Right cardiac atrium (tissue), 5 donors: Measurements from ENCODE around the gene RAB26. TPM values are rescaled to one million over a fixed set of nuclear protein-coding genes. Genes with fewer than 3 reads are reported as not detected.
A peak's percentile ranks its signal among the peaks of the same experiment; 100 is the strongest.

Source experiments
- ATAC-seq, 2 donors: fragments of 200-7000 bp; cut with Tn5 transposase; one replicate each; pipeline versions ENCODE4 v1.8.0 to v1.9.1; 2020; ENCODE audit warnings: moderate library complexity in 2 of 2, mild to moderate bottlenecking in 1 of 2
- DNase-seq, 3 donors: peaks; one replicate each; pipeline ENCODE4 v3.0.0-alpha.2; 2020
- H3K27ac ChIP-seq: one replicate; pipeline ENCODE4 v1.5.1; 2013; ENCODE audit warnings: mild to moderate bottlenecking, low read length, control low read depth, moderate library complexity
- H3K27me3 ChIP-seq: one replicate; pipeline ENCODE4 v1.6.1; 2013; ENCODE audit not compliant: control insufficient read depth, insufficient read depth
- H3K4me1 ChIP-seq: one replicate; pipeline ENCODE4 v1.6.1; 2013; ENCODE audit warnings: low read length; ENCODE audit not compliant: control insufficient read depth, insufficient read depth
- H3K4me3 ChIP-seq: one replicate; pipeline ENCODE4 v1.5.1; 2013; ENCODE audit warnings: low read length, control low read depth
- H3K9me3 ChIP-seq: one replicate; pipeline ENCODE4 v1.6.1; 2013; ENCODE audit warnings: low read length; ENCODE audit not compliant: control insufficient read depth
- WGBS: extraction: QIAGEN DNeasy Blood & Tissue Kit; methylation state at CpG from one replicate; pipeline ENCODE4 v1.1.7; 2013; 5-methylcytosine and 5-hydroxymethylcytosine counted together
- intact Hi-C, 4 donors: fragments of 100-400 bp; cut with DNase I; formaldehyde crosslinking; loops; one replicate each; pipeline versions ENCODE4 v1.11.0 to v1.14.0; 2022 to 2023
- polyA plus RNA-seq: library from polyadenylated mRNA; stranded (reverse); fragments of 200-250 nt; gene quantifications from one replicate; pipeline ENCODE4 v1.2.3, GENCODE V29; 2013
- total RNA-seq, 4 donors: library from RNA; stranded (reverse); fragmentation: NEBNext Ultra II Directional; extraction: Animal tissue kit (Norgen Biotek cat#: 25700); gene quantifications; one replicate each; pipeline ENCODE4 v1.2.1, GENCODE V29; 2021
- donor health status: healthy with polysubstance abuse.
- donor health status: DM: no; HTN: yes; CAD: no.
- donor health status: DM: no; HTN: no; CAD: no.
- donor health status: DM: no; HTN: yes; CAD: no; lungs with severe emphysema.
- donor health status: DM: yes; HTN: yes; CAD: no.

RAB26 gene
- total and polyA plus RNA-seq, 5 donors: 0.24 to 0.95 (median 0.88) TPM; not detected in 1

DNA sequence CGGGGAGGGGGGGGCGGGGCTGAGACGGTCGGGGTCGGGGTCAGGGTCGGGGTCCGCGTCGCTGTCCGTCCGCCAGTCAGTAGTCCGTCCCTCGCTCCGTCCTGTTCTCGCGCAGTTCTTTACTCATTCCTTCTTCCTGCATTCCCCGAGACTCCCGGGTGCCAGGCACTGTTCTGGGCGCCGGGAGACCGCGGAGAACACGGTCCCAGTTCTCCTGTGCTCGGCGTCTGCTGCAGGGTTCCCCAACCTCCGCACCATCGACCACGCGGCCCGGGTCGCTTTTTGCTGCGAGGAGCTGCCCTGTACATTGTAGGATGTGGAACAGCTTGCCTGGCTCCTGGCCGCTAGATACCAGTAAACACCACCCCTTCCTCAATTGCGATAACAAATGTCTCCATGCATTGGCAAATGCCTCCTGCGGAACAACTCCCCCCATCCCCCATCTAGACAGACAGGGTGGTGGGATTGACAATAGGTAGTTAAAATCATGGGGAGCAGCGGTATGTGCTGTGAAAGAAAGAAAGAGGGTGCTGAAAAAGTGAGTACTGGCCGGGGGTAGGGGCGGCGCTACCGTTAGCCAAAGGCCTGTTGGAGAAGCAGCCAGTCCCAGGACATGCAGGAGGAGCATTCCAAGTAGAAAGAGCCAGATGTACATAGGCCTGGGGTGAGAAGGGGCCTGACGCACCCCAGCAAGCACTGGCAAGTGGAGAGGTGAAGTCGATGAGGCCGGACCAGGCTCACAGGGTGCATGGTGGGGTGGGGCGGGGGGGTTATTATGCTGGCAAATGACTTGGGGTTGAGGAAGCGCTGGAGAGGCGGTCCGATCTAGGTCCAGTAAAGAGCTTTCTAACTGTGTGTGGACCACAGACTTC lies 7.8 kb downstream of the RAB26 start:
- WGBS: 6% methylated on average over 46 of the region's 47 CpGs
- intact Hi-C loops: loop anchor here in 1 of 4 donors (10.0 kb wide), 1 partner anchor 49 kb away; the partner anchor contains the start of gene MLST8
- H3K27me3 ChIP-seq: no peaks in the 10 kb centered on the region
- DNase-seq: peak in 1 of 3 donors; percentile 37
- ATAC-seq: no peak
- peak overlapping the region; percentile 6 for H3K27ac ChIP-seq
- H3K4me1 ChIP-seq: peaks cover 13% of the 10 kb centered on the region
- H3K4me3 ChIP-seq: peak overlapping the region; percentile 83
- H3K9me3 ChIP-seq: no peaks in the 10 kb centered on the region

DNA sequence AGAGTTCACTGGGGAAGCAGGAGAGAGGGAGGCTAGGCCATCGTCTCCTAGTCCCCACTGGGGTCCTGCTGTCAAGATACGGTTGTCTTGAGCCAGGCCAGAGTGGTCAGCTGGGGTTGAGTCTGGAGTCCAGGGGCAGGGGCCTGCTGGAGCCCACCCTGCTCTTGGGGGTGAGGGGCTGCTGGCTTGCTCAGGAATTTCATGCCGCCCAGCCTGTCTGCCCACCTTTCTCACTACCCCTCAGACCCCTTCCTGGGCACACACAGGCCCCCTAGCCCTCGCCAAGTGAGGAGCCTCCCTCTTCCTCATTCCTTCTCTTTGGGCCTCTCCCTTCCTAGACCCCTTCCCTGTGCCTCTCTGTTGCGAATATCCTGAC lies 8.4 kb downstream of the RAB26 start:
- H3K9me3 ChIP-seq: no peaks in the 10 kb centered on the region
- 64% methylated on average over 5 of the region's 5 CpGs for WGBS
- no peaks in the 10 kb centered on the region for H3K27me3 ChIP-seq
- ATAC-seq (no peak), DNase-seq (peak in 1 of 3 donors; percentile 18)
- H3K27ac ChIP-seq: no peak overlapping the region
- no peak overlapping the region for H3K4me3 ChIP-seq
- intact Hi-C loops: loop anchor here in 1 of 4 donors (10.0 kb wide), 1 partner anchor 48 kb away; the partner anchor contains the start of gene MLST8
- H3K4me1 ChIP-seq: peaks cover 13% of the 10 kb centered on the region

DNA sequence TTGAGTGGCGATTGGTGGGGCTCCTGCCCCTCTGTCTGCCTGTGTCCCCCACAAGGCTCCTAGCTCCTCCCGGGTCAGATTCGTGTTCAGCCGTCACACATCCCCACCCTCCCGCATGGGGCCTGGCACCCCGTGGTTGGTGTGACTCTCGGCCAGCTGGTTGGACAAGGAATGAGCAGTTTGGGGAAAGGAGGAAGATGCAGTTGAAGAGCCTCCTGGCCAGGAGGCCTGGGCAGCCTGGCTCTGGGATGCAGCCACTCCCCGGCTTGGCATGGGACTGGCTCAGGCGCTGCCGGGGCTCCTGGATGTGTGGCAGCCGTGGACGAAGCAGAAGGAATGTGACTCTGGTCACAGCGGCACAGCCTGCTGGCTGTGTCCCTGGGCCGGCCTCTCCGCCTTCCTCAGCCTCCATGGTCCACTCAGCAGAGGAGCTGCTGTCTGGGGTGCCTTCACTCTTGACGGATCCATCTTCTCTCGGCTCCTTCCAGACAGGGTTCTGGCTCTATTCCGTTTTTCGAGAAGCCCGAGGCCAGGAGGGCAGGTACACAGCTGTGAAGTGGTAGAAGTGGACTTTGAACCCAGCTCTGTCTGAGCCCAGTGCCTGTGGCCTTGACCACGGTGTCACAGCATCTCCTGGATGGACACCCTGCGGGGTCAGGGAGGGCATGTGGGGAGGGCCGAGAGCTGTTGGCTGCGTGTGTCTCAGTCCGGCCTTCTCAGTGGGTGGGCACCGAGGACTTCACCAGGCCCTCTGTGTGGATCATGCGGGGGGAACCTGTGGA lies 9.2 kb downstream of the RAB26 start:
- ATAC-seq: no peak
- H3K9me3 ChIP-seq: no peaks in the 10 kb centered on the region
- intact Hi-C loops: loop anchor here in 1 of 4 donors (10.0 kb wide), 1 partner anchor 47 kb away; the partner anchor contains the start of gene MLST8
- 84% methylated on average over 27 of the region's 27 CpGs for WGBS
- no peak overlapping the region for H3K27ac ChIP-seq
- H3K4me3 ChIP-seq: no peak overlapping the region
- H3K4me1 ChIP-seq: peaks cover 12% of the 10 kb centered on the region
- peak in 1 of 3 donors; percentile 25 for DNase-seq
- H3K27me3 ChIP-seq: no peaks in the 10 kb centered on the region

DNA sequence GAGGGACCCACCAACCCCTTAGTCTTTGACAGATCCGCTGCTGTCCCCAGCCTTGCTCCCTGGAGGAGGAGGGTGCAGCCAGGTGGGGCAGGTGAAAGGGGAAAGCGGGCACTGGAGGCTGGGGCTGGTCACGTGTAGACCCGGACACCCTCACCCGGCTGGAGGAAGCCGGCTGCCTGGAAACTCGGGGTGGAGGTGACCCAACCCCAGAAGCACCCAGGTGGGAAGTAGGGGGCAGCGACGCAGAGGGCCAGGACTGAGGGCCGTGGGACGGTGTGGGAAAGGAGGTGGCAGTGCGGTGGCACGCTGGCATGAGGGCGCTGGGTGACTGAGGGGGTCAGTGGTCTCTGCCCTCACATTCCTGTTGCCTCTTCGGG lies 9.8 kb downstream of the RAB26 start:
- no peak overlapping the region for H3K4me3 ChIP-seq

DNA sequence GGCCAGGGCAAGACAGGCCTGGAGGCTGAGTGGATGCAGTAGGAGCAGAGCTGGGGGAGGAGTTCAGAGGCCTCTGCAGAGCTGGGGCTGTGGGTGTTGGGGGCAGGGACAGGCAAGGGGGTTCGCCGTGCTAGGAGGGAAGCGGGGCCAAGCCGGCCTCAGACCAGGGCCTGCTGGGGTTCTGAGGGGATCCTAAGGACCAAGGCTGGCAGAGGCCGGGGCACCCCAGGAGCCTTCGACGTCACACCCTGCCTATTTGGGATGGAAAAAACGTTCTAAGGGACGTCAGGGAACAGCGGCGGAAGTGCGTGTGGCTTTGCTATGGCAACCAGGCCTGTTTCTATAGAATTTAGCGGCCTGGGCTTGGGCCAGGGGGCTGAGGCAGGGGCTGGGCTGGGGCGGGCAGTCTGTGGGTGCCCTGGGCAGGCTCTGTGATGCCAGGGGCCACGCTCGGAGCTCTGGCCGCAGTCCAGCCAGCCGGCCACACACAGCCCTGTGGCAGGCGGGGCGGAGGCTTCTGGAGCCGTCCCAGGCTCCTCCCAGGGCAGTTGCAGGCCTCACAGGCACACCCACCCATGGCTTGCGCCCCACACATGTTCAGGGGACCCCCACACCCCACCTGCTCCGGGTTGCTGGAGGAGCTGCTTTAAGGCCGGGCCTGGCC lies 10.9 kb downstream of the RAB26 start:
- Histone ChIP-seq H3K27me3 (no peaks in the 10 kb centered on the region), H3K4me1 (peaks cover 2% of the 10 kb centered on the region), H3K9me3 (no peaks in the 10 kb centered on the region), H3K27ac (no peak overlapping the region), H3K4me3 (no peak overlapping the region)
- intact Hi-C loops: loop anchor here in 1 of 4 donors (10.0 kb wide), 1 partner anchor 45 kb away; the partner anchor contains the start of gene MLST8
- peak in 1 of 2 donors; percentile 28 for ATAC-seq
- 58% methylated on average over 24 of the region's 24 CpGs for WGBS
- peak; percentile 69 to 88 (median 85) for DNase-seq

More for the DNA sequence above, 9.8 kb downstream of the RAB26 start:
- 86% methylated on average over 15 of the region's 15 CpGs for WGBS
- DNase-seq (peak in 1 of 3 donors; percentile 20), ATAC-seq (no peak)
- intact Hi-C loops: loop anchor here in 1 of 4 donors (10.0 kb wide), 1 partner anchor 47 kb away; the partner anchor contains the start of gene MLST8
- H3K27me3 ChIP-seq: no peaks in the 10 kb centered on the region
- peaks cover 7% of the 10 kb centered on the region for H3K4me1 ChIP-seq
- H3K27ac ChIP-seq: no peak overlapping the region
- no peaks in the 10 kb centered on the region for H3K9me3 ChIP-seq

DNA sequence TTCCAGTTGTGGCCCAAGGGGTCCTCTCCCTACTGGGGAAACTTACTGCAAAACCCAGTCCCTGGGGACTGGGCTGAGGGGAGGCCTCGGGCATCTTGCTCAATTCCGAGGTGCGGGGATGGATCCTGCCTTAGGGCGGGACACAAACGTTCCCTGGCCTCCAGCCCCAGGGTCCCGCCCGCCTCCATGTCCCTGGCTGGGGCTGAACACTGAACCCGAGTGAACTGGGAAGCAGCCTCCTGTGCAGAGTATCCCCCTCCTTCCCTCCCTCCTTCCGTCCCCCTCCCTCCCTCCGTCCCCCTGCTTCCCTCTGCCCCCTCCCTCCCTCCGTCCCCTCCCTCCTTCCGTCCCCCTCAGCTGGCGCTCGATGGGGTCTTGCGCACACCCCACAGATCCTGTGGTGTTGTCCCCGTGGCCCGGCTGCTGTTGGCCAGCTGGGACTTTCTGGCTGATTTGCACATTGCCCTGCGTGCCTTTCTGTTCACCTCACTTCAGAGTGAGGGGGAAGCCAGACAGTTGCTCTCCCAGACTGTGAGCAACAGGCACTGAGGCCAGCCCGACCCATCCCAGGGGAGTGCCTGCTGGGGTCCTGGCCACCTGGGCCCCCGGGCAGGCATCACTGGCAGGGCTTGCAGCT lies 12.6 kb downstream of the RAB26 start:
- 50% methylated on average over 20 of the region's 20 CpGs for WGBS
- intact Hi-C loops: no loop called here
- no peaks in the 10 kb centered on the region for H3K27me3 ChIP-seq
- H3K27ac ChIP-seq: peak overlapping the region; percentile 32
- peak; percentile 34 to 39 for ATAC-seq
- no peak overlapping the region for H3K4me3 ChIP-seq
- DNase-seq: peak; percentile 76 to 88 (median 85)
- H3K9me3 ChIP-seq: no peaks in the 10 kb centered on the region
- H3K4me1 ChIP-seq: peaks cover 2% of the 10 kb centered on the region

DNA sequence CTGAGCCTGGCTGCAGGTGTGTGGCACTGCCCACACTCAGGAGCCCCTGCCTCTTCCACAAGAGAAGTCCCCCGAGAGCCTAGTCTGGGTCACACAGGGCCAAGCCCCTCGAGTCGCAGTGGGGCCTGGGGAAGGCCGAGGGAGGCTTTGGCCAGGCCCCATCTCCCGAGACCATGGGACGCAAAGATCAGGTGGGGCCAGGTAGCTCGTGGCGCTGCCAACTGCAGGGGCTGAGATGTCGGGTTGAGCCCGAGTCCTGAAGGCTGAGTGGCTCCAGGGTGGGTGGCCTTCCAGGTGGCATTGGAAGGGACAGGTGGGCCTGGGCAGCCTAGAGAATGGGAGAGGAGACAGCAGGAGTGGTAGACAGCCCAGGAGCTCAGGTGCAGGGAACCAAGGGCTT lies 13.5 kb downstream of the RAB26 start:
- H3K4me1 ChIP-seq: peaks cover 2% of the 10 kb centered on the region
- H3K27me3 ChIP-seq: no peaks in the 10 kb centered on the region
- ATAC-seq (no peak), DNase-seq (peak in 1 of 3 donors; percentile 23)
- no peak overlapping the region for H3K4me3 ChIP-seq
- WGBS: 93% methylated on average over 10 of the region's 10 CpGs
- intact Hi-C loops: no loop called here
- no peaks in the 10 kb centered on the region for H3K9me3 ChIP-seq
- no peak overlapping the region for H3K27ac ChIP-seq

DNA sequence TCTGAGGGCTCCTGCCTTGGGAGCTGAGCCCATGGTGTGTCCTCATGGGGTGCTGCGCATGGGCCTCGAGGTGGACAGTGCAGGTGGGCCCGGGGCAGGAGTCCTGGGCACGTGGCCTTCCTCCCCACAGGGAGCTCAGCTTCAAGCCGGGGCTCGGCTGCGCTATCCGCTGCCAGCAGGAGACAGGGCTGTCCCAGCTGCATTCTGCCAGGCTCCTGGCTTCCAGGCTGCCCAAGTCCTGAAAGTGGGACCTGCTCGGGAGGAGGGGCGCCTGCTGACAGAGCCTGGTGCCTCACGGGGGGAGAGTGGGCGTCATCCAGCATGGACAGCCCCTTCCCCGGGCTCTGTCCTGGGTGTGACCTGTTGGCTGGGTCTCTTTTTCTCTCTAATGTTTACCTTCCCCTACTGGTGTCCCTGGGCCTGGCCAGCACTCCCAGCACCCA lies 14.3 kb downstream of the RAB26 start:
- no peak overlapping the region for H3K27ac ChIP-seq
- no peaks in the 10 kb centered on the region for H3K9me3 ChIP-seq

DNA sequence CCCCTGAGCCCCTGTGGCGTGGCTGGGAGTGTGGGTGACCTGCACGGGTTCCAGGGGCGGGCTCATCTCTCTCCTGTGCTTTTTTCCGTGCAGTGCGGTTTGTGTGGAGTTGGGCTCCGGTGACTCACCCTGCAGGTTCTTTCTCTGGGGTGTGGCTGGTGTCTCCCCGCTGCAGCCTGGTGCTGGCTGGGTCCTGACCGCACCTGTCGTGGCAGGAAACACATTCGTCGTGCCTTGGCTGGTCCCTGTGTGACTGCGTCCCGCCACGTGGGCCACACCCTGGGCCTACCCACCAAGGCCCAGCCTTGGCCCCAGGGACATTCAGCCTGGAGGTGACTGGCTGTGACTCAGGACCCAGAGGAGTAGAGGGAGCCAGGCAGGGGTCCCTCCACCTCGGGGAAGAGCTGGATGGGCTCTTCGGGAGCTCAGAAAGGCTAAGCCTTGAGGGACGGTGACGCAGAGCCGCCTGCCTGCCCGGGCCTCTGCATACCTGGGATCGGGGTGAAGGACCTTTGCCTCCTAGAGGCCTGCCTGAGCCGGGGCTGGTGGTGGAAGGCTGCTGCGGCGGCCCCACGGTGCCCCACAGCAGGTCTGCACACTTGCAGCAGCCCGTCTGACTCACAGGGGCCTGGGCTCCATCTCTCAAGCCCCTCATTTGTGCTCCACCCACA lies 14.9 kb downstream of the RAB26 start:
- 96% methylated on average over 26 of the region's 26 CpGs for WGBS
- H3K4me3 ChIP-seq: no peak overlapping the region
- no peak overlapping the region for H3K27ac ChIP-seq
- DNase-seq: no peak
- H3K27me3 ChIP-seq: no peaks in the 10 kb centered on the region
- no peak for ATAC-seq
- intact Hi-C loops: no loop called here
- H3K4me1 ChIP-seq: peaks cover 2% of the 10 kb centered on the region
- H3K9me3 ChIP-seq: no peaks in the 10 kb centered on the region

More for the DNA sequence above, 14.3 kb downstream of the RAB26 start:
- peaks cover 2% of the 10 kb centered on the region for H3K4me1 ChIP-seq
- DNase-seq (peak in 1 of 3 donors; percentile 15), ATAC-seq (no peak)
- H3K27me3 ChIP-seq: no peaks in the 10 kb centered on the region
- no peak overlapping the region for H3K4me3 ChIP-seq
- WGBS: 90% methylated on average over 13 of the region's 13 CpGs
- intact Hi-C loops: no loop called here

DNA sequence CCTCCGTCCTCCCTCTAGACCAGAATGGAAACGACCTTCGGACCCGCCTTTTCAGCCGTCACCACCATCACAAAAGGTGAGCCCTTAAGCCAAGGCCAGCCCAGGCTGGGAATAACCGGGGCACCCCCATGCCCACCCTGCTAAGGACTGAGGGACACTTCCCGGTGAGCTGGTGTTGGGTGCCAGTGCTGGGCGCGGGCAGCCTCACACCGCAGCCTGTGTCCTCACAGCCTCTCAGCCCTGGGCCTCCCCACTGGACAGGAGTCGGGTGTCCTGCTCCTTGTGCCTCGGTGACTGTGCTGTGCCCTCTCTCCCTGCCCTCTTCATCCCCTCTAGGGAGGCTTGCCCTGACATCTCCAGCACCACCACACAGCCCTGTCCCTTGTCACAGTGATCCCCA lies 17.4 kb downstream of the RAB26 start:
- 93% methylated on average over 12 of the region's 12 CpGs for WGBS
- Histone ChIP-seq H3K9me3 (no peaks in the 10 kb centered on the region), H3K27me3 (no peaks in the 10 kb centered on the region), H3K4me3 (no peak overlapping the region), H3K4me1 (no peaks in the 10 kb centered on the region), H3K27ac (no peak overlapping the region)
- intact Hi-C loops: no loop called here
- DNase-seq (no peak), ATAC-seq (no peak)
